Measurements from ENCODE around the gene GEMIN4.

Gene GEMIN4

GRCh38 chr17:742147-742793, 9.8 kb downstream of the GEMIN4 start:
- Histone ChIP-seq H2AFZ (ENCODE audit: low read length) (no peak overlapping the region), H3K4me3 (ENCODE audit: low read length in 2 of 2) (no peak overlapping the region), H3K4me1 (ENCODE audit: control insufficient read depth in 2 of 2, insufficient read depth in 1 of 2, low read depth in 1 of 2, low read length in 2 of 2) (peaks cover 1 to 2% of the 10 kb centered on the region in 2 donors), H4K91ac (ENCODE audit: low read depth, low read length, poor library complexity) (no peak overlapping the region), H4K8ac (ENCODE audit: low read depth, low read length) (no peak overlapping the region), H3K9me3 (replicated peaks in 1 of 2; ENCODE audit: control insufficient read depth in 2 of 2, insufficient read depth in 1 of 2, low read depth in 1 of 2, low read length in 2 of 2) (peaks cover 0 to 17% of the 10 kb centered on the region in 2 donors), H3K4ac (ENCODE audit: low read length) (no peak overlapping the region), H3K79me1 (ENCODE audit: low read depth, low read length) (peaks cover 15% of the 10 kb centered on the region), H2BK120ac (ENCODE audit: low read depth, low read length) (no peak overlapping the region), H3K36me3 (replicated peaks in 1 of 2; ENCODE audit: control insufficient read depth in 2 of 2, insufficient read depth in 2 of 2, low read length in 2 of 2) (peaks cover 75 to 99% of the 10 kb centered on the region in 2 donors), H3K27ac (replicated peaks; ENCODE audit: low read length) (no peak overlapping the region), H2AK5ac (ENCODE audit: low read depth, low read length) (no peak overlapping the region), H3K27me3 (ENCODE audit: control insufficient read depth in 3 of 3, insufficient read depth in 3 of 3, low read depth in 1 of 3, low read length in 3 of 3) (no peaks in the 10 kb centered on the region), H2BK12ac (ENCODE audit: low read length) (no peak overlapping the region), H3K9ac (ENCODE audit: low read depth, low read length, poor library complexity) (peak overlapping the region; percentile 47), H3K18ac (ENCODE audit: low read length) (no peak overlapping the region), H3K14ac (ENCODE audit: low read length) (no peak overlapping the region), H2BK5ac (ENCODE audit: low read length) (no peak overlapping the region), H2BK15ac (ENCODE audit: low read length) (no peak overlapping the region), H3K23ac (ENCODE audit: low read depth, low read length, poor library complexity) (no peak overlapping the region), H3K4me2 (ENCODE audit: insufficient read depth, low read length, poor library complexity, severe bottlenecking) (no peak overlapping the region)
- WGBS, 2 donors (ENCODE audit: extremely low coverage in 2 of 2, insufficient read length in 2 of 2, insufficient replicate concordance in 1 of 2), result no CpG with 5 or more reads among the region's 11 CpGs
- no peak for DNase-seq (ENCODE audit: low spot score)

GRCh38 chr17:740240-741017, 11.6 kb downstream of the GEMIN4 start:
- Histone ChIP-seq H3K27ac (replicated peaks; ENCODE audit: low read length) (no peak overlapping the region), H3K4me1 (ENCODE audit: control insufficient read depth in 2 of 2, insufficient read depth in 1 of 2, low read depth in 1 of 2, low read length in 2 of 2) (peaks cover 1 to 2% of the 10 kb centered on the region in 2 donors), H3K27me3 (ENCODE audit: control insufficient read depth in 3 of 3, insufficient read depth in 3 of 3, low read depth in 1 of 3, low read length in 3 of 3) (no peaks in the 10 kb centered on the region), H2BK15ac (ENCODE audit: low read length) (no peak overlapping the region), H3K79me1 (ENCODE audit: low read depth, low read length) (peaks cover 12% of the 10 kb centered on the region), H3K18ac (ENCODE audit: low read length) (no peak overlapping the region), H2AFZ (ENCODE audit: low read length) (no peak overlapping the region), H2BK12ac (ENCODE audit: low read length) (no peak overlapping the region), H4K8ac (ENCODE audit: low read depth, low read length) (no peak overlapping the region), H3K9me3 (replicated peaks in 1 of 2; ENCODE audit: control insufficient read depth in 2 of 2, insufficient read depth in 1 of 2, low read depth in 1 of 2, low read length in 2 of 2) (peaks cover 0 to 6% of the 10 kb centered on the region in 2 donors), H3K14ac (ENCODE audit: low read length) (no peak overlapping the region), H3K9ac (ENCODE audit: low read depth, low read length, poor library complexity) (peak overlapping the region; percentile 25), H4K91ac (ENCODE audit: low read depth, low read length, poor library complexity) (no peak overlapping the region), H2BK5ac (ENCODE audit: low read length) (no peak overlapping the region), H3K36me3 (replicated peaks in 1 of 2; ENCODE audit: control insufficient read depth in 2 of 2, insufficient read depth in 2 of 2, low read length in 2 of 2) (peaks cover 61 to 94% of the 10 kb centered on the region in 2 donors), H3K4ac (ENCODE audit: low read length) (no peak overlapping the region), H3K23ac (ENCODE audit: low read depth, low read length, poor library complexity) (no peak overlapping the region), H2BK120ac (ENCODE audit: low read depth, low read length) (no peak overlapping the region), H3K4me3 (ENCODE audit: low read length in 2 of 2) (no peak overlapping the region), H2AK5ac (ENCODE audit: low read depth, low read length) (no peak overlapping the region), H3K4me2 (ENCODE audit: insufficient read depth, low read length, poor library complexity, severe bottlenecking) (no peak overlapping the region)
- WGBS, 2 donors (ENCODE audit: extremely low coverage in 2 of 2, insufficient read length in 2 of 2, insufficient replicate concordance in 1 of 2), result no CpG with 5 or more reads among the region's 18 CpGs
- DNase-seq (ENCODE audit: low spot score), result no peak

GRCh38 chr17:737561-738113, 14.4 kb downstream of the GEMIN4 start:
- Histone ChIP-seq H3K9me3 (replicated peaks in 1 of 2; ENCODE audit: control insufficient read depth in 2 of 2, insufficient read depth in 1 of 2, low read depth in 1 of 2, low read length in 2 of 2) (peaks cover 0 to 2% of the 10 kb centered on the region in 2 donors), H3K4me2 (ENCODE audit: insufficient read depth, low read length, poor library complexity, severe bottlenecking) (no peak overlapping the region), H3K79me1 (ENCODE audit: low read depth, low read length) (peaks cover 7% of the 10 kb centered on the region), H2BK15ac (ENCODE audit: low read length) (no peak overlapping the region), H2AK5ac (ENCODE audit: low read depth, low read length) (no peak overlapping the region), H3K36me3 (replicated peaks in 1 of 2; ENCODE audit: control insufficient read depth in 2 of 2, insufficient read depth in 2 of 2, low read length in 2 of 2) (peaks cover 45 to 87% of the 10 kb centered on the region in 2 donors), H4K91ac (ENCODE audit: low read depth, low read length, poor library complexity) (no peak overlapping the region), H3K27ac (replicated peaks; ENCODE audit: low read length) (no peak overlapping the region), H3K4me3 (ENCODE audit: low read length in 2 of 2) (no peak overlapping the region), H3K23ac (ENCODE audit: low read depth, low read length, poor library complexity) (no peak overlapping the region), H3K4me1 (ENCODE audit: control insufficient read depth in 2 of 2, insufficient read depth in 1 of 2, low read depth in 1 of 2, low read length in 2 of 2) (peaks cover 8% of the 10 kb centered on the region in 2 donors), H3K18ac (ENCODE audit: low read length) (no peak overlapping the region), H3K14ac (ENCODE audit: low read length) (no peak overlapping the region), H3K27me3 (ENCODE audit: control insufficient read depth in 3 of 3, insufficient read depth in 3 of 3, low read depth in 1 of 3, low read length in 3 of 3) (no peaks in the 10 kb centered on the region), H3K9ac (ENCODE audit: low read depth, low read length, poor library complexity) (no peak overlapping the region), H2BK12ac (ENCODE audit: low read length) (no peak overlapping the region), H4K8ac (ENCODE audit: low read depth, low read length) (no peak overlapping the region), H2BK120ac (ENCODE audit: low read depth, low read length) (no peak overlapping the region), H3K4ac (ENCODE audit: low read length) (no peak overlapping the region), H2BK5ac (ENCODE audit: low read length) (no peak overlapping the region), H2AFZ (ENCODE audit: low read length) (no peak overlapping the region)
- no peak for DNase-seq (ENCODE audit: low spot score)
- WGBS, 2 donors (ENCODE audit: extremely low coverage in 2 of 2, insufficient read length in 2 of 2, insufficient replicate concordance in 1 of 2), result no CpG with 5 or more reads among the region's 13 CpGs

GRCh38 chr17:733743-734142, 18.3 kb downstream of the GEMIN4 start:
- no peak overlapping the region for H4K8ac ChIP-seq (ENCODE audit: low read depth, low read length)
- no peak overlapping the region for H3K14ac ChIP-seq (ENCODE audit: low read length)
- no peak overlapping the region for H2BK120ac ChIP-seq (ENCODE audit: low read depth, low read length)
- H2BK5ac ChIP-seq (ENCODE audit: low read length), result no peak overlapping the region
- no peaks in the 10 kb centered on the region for H3K9me3 ChIP-seq (replicated peaks in 1 of 2; ENCODE audit: control insufficient read depth in 2 of 2, insufficient read depth in 1 of 2, low read depth in 1 of 2, low read length in 2 of 2)
- no peak overlapping the region for H4K91ac ChIP-seq (ENCODE audit: low read depth, low read length, poor library complexity)
- H3K18ac ChIP-seq (ENCODE audit: low read length), result no peak overlapping the region
- peaks cover 2% of the 10 kb centered on the region for H3K79me1 ChIP-seq (ENCODE audit: low read depth, low read length)
- H3K4ac ChIP-seq (ENCODE audit: low read length), result no peak overlapping the region
- H2AFZ ChIP-seq (ENCODE audit: low read length), result no peak overlapping the region
- H2BK15ac ChIP-seq (ENCODE audit: low read length), result no peak overlapping the region
- peaks cover 21 to 58% of the 10 kb centered on the region in 2 donors for H3K36me3 ChIP-seq (replicated peaks in 1 of 2; ENCODE audit: control insufficient read depth in 2 of 2, insufficient read depth in 2 of 2, low read length in 2 of 2)
- H3K9ac ChIP-seq (ENCODE audit: low read depth, low read length, poor library complexity), result peak overlapping the region; percentile 75
- no CpG with 5 or more reads among the region's 10 CpGs for WGBS, 2 donors (ENCODE audit: extremely low coverage in 2 of 2, insufficient read length in 2 of 2, insufficient replicate concordance in 1 of 2)
- H2BK12ac ChIP-seq (ENCODE audit: low read length), result no peak overlapping the region
- H3K4me1 ChIP-seq (ENCODE audit: control insufficient read depth in 2 of 2, insufficient read depth in 1 of 2, low read depth in 1 of 2, low read length in 2 of 2), result peaks cover 6 to 7% of the 10 kb centered on the region in 2 donors
- H3K4me3 ChIP-seq (ENCODE audit: low read length in 2 of 2), result peak overlapping the region; percentile 73 to 97
- H3K23ac ChIP-seq (ENCODE audit: low read depth, low read length, poor library complexity), result no peak overlapping the region
- peak overlapping the region; percentile 86 for H3K4me2 ChIP-seq (ENCODE audit: insufficient read depth, low read length, poor library complexity, severe bottlenecking)
- peak overlapping the region; percentile 6 for H2AK5ac ChIP-seq (ENCODE audit: low read depth, low read length)
- H3K27ac ChIP-seq (replicated peaks; ENCODE audit: low read length), result no peak overlapping the region
- DNase-seq (ENCODE audit: low spot score), result no peak
- H3K27me3 ChIP-seq (ENCODE audit: control insufficient read depth in 3 of 3, insufficient read depth in 3 of 3, low read depth in 1 of 3, low read length in 3 of 3), result no peaks in the 10 kb centered on the region

Measured in neuronal stem cell (in vitro differentiated cells).